AG20443 (cell line): ENCODE results near the gene VCAN.
A peak's percentile ranks its signal among the peaks of the same experiment; 100 is the strongest.
"Not testable (repeated sequence)": the region's sequence is repeated elsewhere in the genome, so short reads cannot be mapped to it uniquely, and the experiment has no call there.

ENCODE experiments used
- DNase-seq: peaks from one replicate; pipeline ENCODE4 v3.0.0; 2012; ENCODE audit warnings: low spot score, mixed read lengths

VCAN gene

DNA sequence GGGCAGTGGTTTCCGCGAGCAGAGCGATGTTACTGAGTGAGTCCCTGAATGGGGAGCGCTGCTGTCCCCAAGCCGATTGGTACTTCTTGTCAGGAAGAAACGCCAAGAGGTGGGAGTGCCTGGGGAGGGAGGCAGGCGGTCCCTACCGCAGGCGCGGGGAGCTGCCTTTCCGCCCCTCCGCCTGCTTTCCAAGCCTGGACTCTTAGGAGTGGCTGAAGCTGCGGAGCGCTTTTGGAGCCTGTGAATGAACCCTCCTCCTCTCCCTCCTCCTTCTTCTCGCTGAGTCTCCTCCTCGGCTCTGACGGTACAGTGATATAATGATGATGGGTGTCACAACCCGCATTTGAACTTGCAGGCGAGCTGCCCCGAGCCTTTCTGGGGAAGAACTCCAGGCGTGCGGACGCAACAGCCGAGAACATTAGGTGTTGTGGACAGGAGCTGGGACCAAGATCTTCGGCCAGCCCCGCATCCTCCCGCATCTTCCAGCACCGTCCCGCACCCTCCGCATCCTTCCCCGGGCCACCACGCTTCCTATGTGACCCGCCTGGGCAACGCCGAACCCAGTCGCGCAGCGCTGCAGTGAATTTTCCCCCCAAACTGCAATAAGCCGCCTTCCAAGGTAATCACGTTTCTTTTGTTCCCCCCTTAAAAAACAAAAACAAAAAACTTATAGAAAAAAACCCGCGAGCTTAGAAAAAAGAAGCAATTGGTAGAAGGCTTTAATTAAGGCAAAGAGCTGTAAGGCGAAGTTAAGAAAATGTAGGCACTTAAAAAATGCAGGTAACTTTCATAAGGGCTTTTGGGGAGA is at the start of gene VCAN:
VCAN (plus strand) TSS at position 340 of the 808 bp plus-strand sequence. CDS start 11,775 bp downstream, outside the sequence.
- DNase-seq = peak; percentile 84

DNA sequence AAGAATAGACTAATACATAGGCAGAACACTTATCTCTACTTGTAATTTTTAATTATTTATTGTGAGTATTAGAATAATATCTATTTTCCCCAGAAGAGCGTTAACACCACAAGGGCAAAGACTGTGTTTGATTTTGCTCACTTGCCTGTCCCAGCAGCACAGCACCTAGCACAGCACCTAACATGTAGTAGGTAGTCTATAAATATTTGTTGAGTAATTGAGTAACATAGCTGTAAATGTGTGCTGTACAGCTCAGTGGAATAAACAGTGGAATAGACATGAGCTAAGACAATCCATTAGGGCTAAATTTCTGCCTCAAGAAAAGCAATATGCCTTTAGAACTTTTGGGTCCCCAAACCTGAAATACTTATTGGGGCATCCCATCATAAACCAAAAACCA is 49.3 kb upstream of the VCAN start:
- DNase-seq = no peak

DNA sequence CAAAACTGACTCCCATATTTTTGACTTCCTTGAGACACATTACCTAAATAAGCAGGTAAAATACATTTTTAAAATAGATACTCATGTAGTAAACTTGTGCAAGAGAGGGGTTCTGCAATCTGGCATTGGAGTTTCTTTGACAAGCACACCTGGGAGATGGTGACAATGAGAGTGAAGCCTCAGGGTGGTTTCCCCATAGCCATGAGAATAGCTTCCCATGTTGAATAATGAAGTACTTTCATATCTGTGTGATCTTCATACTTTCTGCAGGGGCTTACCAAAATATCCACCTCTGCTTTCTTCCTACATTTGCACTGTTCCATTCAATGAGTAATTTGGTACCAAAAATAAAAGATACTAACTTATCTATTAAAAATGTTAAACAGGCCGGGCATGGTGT is 44.7 kb upstream of the VCAN start:
- no peak for DNase-seq

DNA sequence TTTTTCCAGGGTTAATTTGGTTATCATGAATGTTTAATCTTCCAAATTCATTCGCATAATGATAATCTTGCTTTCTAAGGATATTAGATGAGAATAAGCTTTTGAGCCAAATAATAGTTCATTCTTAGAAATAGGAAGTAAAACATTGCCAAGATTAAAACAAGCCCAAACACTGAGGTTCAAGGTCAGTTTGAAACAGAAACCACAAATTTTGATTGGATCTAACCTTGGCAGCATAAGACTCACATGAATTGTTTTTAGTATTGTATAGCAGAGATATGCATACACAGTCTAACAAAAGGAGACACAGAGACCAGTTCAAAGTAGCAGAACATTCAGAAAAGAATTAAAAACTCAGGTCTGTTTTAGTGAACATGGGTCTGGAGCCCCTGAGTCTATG is 43.4 kb upstream of the VCAN start:
- no peak for DNase-seq

DNA sequence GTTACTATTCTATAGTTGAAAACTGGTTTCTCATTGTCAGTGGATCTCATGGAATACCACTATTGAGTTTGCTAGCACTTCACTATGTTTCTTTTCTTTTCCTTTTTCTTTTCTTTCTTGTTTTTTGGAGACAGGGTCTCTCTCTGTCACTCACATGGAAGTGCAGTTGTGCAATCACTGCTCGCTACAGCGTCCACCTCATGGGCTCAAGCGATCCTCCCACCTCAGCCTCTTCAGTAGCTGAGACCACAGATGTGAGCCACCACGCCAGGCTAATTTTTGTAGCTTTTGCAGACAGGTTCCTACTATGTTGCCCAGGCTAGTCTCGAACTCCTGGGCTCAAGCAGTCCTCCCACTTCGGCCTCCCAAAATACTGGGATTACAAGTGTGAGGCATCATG is 42.7 kb upstream of the VCAN start:
- DNase-seq = no peak

DNA sequence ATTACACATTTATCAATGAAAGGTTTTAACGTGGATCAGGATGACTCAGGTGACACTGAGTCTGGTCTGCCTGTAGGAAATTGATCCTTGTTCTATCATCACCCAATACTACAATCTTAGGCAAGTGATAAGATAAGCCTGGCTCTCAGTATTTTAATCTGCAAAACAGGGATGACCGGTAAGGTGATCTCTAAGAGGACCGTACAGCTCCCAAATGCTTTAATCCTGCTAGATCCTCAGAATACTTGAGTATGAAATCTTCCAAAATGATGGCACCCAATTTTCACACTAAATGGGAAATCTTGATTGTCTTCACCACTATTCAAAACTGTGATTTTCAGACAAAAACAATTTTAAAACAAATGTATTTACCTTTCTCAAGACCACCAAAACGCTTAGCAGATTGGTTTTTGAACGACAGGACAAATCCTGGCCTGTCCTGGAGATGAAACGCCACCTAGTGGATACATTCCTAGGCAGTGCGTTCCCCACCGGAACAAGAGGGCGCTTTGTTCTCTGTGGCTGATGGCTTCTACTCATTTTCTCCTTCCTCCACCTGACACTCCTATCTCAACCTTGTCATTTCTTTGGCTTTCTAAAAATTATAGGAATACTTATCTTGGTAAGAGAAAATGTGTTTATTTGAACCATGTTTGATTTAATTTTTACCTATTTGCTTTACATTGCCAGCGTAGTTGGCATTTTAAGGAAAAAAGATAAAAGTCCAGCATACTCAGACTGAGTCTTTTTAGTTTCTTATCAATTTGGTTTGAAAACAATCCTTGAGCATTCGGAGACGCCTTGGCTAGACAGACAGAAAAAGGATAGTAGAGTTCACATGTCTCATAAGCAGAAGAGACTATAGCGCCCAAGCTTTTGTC is 41.2 kb upstream of the VCAN start:
- DNase-seq = peak; percentile 66

DNA sequence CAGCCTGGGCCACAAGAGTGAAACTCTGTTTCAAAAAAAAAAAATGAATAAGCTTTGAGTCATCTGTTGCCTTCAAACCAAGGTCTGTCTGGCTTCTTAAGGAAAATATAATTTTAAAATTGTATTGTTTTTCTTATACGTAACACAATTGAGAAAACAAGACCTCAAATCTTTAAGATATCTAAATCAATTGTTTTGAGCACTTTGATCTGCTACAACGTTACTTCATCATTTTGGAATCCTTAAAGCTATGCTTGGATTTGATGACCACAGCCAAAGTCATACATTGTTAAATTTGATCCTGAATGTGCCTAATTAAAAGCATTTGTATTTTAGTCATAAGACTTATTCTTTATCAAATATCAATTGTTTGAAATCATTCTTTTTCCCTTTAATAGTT is 37.7 kb upstream of the VCAN start:
- DNase-seq = peak; percentile 15

DNA sequence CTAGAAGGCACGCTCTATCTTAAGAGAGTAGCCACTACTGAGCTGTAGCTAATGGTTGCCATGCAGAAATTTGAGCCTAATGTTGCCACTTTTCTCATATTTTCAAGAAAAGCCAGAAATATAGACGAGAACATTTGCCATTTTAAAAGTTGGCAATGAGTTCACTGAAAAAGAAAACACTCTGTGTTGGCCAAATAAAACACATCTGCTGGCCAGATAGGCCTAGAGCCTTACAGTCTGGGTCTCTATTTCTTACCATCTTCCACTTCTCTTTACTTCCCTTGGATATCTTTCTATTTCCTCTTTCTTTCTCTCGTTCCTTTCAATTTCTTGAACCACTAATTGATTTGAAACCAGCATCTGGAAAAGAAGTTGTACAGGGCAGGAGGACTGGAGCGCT is 36.6 kb upstream of the VCAN start:
- DNase-seq = peak; percentile 24

DNA sequence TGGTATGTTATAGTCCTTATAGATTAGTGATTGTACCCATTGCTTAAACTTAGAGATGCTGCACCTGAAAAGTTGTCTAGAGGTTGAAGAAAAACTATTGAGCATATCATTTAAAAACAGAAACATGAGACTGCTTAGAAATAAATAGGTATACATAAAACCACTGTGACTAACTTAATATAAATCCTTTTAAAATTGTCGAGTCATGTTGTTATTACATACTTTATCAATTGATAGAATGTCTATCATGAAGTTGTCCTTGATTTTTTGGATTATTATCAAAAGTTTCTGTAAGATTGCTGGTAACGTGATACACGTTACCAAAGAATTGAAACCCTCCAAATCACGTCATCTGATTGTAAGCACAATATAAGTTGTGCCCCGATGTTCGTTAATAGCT is 35.3 kb upstream of the VCAN start:
- DNase-seq = no peak

DNA sequence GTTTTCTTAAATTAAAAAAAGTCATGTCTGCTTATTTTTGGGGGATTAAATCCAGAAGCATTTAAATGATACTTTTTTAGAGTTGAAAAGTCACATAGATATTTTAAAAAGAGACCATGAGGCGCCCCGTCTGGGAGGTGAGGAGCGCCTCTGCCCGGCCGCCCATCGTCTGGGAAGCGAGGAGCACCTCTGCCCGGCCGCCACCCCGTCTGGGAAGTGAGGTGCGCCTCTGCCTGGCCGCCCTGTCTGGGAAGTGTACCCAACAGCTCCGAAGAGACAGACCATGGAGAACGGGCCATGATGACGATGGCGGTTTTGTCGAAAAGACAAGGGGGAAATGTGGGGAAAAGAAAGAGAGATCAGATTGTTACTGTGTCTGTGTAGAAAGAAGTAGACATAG is 33.8 kb upstream of the VCAN start:
- not testable (repeated sequence) for DNase-seq

DNA sequence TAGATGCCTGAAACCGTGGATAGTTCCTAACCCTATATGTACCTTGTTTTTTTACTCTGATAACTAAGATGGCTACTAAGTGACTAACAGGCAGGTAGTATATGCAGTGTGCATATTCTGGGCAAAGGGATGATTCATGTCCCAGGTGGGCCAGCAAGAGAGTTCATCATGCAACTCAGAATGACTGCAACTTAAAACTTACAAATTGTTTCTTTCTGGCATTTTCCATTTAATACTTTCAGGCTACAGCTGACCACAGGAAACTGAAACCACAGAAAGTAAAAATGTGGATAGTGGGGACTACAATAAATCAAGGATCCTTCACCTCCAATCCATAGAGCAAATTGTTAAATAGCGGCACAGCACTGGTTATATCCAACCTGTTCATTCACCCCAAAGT is 30.7 kb upstream of the VCAN start:
- DNase-seq = no peak

DNA sequence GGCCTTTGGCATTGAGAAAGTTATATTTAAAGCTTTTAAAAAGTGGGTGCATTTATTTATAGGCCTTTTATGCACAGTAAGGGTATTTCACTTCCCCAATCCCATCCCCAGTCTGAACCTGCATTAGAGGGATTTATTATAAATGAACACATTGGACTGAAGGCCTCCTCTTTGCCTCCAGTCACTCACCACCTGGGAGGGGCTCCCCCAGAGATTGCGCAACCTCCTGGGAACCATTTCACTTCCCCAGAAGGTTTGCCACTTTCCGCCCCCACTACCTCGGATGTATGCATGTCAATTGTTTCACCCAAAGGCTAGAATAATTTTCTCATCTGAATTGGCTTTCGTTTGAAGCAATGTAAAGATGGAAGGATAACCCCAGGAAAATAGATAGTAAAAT is 29.8 kb upstream of the VCAN start:
- no peak for DNase-seq

DNA sequence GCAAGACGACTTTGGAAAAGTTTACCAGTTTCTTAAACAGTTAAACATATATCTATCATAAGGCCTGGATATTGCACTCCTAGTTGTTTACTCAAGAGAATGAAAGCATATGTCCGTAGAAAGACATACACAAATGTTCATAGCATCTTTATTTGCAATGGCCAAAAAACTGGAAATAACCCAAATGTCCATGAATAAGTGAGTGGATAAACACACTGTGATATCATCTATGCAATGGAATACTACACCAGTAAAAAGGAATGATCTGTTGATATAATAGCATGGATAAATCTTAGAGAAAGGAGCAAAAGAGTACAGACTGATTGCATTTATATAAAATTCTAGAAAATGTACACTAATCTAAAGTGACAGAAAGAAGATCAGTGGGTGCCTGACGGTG is 28.0 kb upstream of the VCAN start:
- no peak for DNase-seq

DNA sequence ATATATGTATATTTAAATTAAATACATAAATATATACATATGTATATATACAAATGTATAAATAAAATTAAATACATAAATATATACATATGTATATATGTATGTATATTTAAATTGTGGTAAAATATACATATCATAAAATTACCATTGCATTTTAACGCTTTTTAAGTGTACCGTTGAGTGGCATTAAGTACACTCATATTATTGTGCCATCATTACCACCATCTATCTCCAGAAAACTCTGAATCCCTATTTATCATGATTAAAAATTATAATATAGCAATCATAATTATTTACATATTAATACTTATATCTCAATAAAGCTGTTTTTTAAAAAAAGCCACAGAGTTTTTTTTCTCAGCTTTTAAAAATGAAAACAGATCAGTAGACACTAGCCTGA is 27.1 kb upstream of the VCAN start:
- DNase-seq = no peak

DNA sequence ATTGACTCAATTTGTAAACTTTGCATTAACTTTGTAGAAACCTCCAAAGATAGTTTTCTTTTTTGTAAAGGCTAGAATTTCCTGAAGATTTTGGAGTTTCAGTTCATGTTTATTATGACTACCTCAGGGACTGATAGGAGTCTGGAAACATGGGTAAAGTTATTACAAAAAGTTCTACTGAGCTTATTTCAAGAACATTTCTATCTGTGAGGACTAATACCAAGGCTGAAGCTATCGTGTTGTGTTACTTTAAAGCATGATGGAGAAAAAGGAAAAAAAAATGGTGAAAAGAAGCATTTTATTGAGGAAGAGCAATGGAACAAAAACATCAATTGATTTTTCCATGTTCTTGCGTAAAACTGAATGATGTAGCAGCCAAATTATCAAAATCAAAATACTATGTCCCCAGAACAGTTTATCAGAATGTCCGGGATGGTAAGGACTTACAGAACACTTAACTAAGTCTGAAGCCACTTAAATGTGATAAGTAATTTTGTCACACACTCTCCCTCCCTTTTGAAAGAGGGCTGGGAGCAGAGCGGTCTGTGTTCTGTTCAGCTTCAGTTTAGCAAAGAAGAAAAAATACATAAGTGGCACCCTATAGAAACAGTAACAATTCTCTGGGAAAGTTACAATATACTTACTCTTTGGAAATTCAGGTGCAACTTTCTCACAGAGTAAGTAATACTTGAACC is 25.1 kb upstream of the VCAN start:
- DNase-seq = no peak

DNA sequence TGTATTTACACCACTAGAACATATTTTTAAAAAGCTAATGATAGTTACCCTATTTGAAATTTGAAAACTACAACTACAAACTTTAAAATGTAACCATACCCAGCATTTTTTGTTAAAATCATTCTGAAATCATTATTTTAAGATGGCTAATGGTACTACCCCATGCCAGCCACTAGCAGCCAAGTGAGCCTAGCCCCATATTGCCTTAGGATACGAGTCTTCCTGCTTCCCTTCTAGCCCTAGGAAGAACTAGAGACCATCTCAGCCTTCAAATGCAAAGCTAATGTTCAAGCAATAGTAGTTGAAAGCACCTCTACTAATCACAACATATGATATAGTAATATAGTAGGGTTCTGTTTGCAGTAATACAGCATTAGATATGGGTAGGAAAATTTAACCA is 24.0 kb upstream of the VCAN start:
- no peak for DNase-seq

DNA sequence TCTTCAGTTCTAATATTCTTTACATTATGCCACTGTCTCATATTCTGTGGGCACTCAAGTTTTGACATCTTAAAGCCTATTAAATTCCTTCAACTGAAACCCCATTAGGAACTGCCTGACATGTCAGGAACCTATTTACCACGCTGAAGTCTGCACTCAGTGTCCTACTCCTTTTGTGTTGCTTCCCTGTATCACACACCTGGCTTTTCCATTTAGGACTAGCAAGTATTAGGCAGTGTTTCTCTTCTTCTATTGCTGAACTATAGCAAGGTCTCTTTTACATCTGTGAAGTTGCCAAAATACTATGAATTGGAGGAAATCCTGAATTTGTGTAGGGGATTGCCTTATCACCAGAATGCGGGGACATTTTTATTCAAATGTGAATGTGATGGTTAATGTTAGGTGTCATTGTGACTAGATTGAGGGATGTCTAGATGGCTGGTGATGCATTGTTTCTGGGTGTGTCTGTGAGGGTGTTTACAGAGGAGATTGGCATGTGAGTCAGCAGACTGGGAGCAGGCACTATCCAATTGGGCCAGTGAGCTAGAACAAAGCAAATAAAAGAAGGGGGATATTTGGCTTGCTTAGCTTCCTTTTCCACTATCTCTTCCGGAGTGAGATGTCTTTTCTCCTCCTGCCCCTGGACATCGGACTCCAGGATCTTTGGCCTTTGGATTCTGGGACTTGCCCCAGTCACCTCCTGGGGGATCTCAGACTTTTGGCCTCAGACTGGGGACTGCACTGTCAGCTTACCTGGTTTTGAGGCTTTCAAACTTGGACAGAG is 21.2 kb upstream of the VCAN start:
- DNase-seq = no peak

DNA sequence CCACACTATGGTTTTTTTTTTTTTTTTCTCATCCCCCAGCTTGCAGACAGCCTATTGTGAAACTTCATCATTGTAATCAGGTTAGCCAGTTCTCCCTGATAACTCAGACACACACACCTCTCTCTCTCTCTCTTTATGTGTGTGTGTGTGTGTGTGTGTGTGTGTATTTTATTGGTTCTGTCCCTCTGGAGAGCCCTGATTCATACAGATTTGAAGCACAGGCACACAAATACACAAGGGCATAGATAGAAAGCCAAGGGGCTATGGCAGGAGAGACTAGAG is 20.6 kb upstream of the VCAN start:
- no peak for DNase-seq

DNA sequence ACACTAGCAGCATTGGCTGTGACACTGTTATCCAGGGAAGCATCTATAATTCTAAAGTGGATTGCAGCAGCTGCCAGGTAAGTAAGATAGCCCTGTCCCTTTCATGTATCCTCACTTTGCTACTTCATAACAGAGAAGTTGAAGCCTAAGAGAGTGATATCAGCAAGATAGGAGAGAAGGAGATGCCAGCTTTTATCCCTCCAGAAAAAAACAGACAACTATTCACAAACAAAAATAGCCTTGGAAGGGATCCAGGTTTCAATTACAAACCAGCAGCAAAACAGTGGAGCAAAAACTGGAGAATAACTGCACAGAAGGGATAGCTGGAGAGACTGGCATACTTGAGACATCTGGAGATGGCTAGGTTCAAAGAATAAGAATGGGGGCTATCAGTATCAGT is 19.6 kb upstream of the VCAN start:
- no peak for DNase-seq

DNA sequence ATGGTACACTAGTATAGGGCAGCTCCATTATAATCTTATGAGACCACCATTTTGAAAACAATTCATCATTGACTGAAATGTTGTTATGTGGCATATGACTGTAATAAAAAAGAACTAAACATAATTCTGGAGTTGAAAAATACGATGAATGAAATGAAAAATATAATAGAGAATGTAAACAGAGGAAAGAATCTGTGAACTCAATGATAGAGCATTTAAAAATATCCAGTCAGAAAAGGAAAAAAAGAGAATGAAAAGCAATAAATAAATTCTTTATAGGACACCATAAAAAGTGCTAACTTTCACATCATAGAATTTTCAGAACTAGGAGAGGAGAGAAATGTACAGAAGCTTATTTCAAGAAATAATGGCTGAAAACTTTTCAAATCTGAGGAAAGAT is 17.6 kb upstream of the VCAN start:
- no peak for DNase-seq

DNA sequence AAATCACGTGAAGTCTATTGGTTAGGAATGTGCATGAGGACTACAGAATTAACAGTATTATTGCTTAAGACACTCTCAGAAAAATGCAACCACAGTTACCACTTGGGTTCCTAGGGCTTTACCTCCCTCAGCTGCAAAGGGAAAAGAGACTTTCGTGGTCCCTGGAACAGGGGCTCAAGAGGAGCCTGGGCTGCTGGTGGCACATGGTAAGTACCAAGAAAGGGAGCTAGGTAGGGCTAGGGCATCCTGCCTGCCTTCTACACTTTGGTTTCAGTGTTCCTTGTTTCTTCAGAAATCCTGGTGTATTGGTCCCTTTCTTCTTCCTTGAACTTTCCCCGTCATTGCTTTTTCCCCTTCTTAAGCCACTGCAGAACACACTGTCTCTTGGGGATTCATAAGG is 7.3 kb upstream of the VCAN start:
- DNase-seq = no peak

DNA sequence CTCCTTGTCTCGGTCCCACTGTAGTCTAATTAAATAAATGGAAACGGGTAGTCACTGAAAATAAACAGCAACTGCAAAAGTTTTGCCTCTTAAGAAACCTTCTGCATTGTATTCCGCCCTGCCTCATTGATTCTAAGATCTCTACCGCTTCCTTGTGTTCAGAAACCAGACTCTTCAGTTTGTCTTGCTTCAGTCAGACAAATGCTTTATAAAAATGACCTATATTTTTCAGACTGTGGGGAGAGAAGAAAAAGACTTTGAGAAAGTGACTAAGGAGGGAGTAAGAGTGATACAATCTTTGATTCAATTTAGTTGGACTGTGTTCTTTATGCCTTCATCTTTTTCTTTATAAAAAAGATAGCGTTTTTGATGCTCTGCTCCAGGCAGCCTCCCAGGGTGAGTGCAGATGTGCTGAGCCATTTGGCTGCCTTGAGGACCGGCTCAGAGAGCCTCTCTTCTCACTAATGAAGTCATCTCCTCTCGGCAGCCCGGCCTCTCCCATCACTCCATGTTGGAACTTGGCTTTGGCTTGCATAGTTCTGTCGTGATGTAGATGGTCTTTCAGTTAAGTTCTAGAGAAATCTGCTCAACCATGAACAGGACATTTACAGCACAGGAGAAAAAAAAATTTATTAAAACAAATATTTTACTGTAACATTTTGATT is 4.0 kb upstream of the VCAN start:
- DNase-seq = peak; percentile 83
